ENCODE measurements around the gene TAS1R3.
A peak's percentile ranks its signal among the peaks of the same experiment; 100 is the strongest.

TAS1R3 gene

DNA sequence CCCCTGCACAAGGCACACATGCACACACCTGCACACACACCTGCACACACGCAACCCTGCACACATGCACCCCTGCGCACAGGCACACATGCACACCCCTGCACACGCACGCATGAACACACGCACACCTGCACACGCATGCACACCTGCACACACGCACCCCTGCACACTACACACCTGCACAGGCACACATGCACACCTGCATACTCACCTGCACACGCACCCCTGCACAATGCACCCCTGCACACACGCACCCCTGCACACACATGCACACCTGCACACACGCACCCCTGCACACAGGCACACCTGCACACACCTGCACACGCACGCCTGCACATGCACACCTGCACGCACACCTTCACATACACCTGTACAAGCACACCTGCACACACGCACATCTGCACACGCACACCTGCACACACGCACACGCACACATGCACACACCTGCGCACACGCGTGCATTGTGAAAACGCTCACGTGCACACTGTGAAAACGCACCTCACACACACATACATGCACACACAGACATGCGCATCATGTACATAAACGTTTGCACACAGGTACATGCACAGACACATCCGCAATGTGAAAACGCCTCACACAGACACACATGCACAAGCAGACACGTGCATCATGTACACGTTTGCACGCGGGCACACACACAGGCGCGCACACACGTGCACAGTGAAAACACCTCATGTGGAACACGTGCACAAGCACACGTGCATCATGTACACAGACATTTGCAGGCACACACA lies 9.9 kb downstream of the TAS1R3 start:
- DNase-seq (ENCODE audit: low spot score): no peak

DNA sequence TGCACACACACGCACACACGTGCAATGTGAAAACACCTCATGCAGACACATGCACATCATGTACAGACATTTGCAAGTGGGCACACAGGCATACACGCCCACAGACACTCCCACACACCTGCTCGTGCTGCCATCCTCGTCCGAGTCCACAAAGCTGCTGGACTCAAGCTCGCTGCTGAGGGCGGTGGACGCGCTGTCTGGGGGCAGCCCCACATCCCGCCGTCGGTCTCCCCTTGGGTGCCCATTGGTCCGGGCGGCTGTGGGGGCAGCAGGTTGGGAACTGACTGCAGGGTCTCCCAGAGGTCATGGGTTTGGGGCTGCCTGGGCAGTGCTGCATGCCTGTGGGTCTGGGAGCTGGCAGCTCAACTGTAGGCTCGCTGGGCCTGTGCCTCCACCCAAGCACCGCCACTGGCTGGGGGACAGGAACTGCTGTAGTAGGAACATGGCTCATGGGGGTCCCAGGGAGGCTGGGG lies 10.5 kb downstream of the TAS1R3 start:
- no peak for DNase-seq (ENCODE audit: low spot score)

DNA sequence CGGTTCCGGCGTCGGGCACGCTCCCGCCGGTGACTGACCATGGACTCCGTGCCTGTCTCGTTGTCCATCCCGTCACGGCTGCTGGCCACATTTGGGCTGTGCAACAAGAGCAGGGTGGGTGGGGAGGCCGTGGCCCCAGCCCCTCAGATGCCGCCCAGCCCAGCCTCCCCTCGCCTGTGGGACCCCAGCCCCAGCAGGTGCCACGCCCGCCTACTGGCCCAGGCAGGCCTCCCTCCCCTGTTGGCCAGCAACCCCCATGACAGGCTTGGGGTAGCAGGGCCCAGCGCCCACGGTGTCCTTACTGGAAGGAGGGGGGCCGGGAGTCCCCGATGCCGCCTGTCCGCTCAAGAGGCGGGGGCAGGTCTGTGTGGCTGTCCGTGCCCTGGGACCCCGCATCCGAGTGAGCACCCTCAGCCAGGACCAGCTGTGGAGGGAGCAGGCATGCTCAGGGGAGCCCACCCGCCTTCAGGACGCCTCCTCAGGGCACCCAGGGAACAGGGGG lies 11.0 kb downstream of the TAS1R3 start:
- DNase-seq (ENCODE audit: low spot score): no peak

DNA sequence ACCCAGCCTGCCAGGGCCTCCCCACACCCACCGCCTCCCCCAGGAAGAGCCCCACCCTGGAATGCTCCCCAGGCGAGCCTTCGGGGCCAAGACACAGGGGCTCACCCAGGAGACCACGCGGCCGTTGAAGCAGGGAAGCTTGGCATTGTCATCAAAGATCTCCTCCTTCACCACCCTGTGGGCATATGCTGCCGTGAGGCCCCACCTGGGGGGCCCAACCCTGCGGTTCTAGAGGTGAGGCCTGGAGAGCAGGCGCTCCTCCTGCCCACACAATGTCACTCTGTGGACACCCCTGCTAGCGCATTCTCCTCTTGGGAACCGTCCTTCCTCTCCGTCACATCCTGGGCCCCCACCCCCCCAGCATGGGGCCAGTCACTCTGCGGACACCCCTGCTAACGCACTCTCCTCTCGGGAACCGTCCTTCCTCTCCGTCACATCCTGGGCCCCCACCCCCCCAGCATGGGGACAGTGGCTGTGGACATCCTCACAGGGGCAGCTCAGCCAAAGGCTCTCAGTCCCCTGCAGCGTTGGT lies 11.6 kb downstream of the TAS1R3 start:
- no peak for DNase-seq (ENCODE audit: low spot score)

DNA sequence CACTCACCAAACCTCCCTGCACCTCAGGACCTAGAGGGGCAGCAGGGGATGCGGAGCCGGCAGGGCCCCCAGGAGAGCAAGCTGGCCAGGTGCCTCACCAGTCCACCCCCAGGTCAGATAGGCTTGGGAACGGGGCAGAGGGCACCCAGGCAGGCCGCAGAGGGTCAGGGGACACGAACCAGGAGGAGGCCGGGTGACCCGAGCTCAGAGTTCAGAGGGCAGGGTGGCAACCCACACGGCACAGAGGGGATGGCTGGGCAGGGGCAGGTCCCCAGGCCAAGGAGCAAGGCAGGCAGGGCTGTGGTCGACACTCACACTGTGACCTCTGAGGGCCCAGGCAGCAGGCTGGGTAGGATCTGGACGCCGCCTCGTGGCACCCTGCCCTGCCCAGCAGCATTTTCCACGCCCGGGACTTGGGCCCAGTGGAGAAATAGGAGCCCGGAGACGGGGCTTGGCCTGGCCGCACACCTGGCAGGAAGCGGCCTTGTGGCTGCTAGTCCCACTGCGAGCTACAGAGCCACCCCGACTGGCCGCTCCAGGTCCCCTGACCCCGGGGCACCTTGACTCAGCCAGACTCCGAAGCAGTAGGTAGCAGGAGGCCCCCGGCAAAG lies 12.8 kb downstream of the TAS1R3 start:
- no peak for DNase-seq (ENCODE audit: low spot score)

DNA sequence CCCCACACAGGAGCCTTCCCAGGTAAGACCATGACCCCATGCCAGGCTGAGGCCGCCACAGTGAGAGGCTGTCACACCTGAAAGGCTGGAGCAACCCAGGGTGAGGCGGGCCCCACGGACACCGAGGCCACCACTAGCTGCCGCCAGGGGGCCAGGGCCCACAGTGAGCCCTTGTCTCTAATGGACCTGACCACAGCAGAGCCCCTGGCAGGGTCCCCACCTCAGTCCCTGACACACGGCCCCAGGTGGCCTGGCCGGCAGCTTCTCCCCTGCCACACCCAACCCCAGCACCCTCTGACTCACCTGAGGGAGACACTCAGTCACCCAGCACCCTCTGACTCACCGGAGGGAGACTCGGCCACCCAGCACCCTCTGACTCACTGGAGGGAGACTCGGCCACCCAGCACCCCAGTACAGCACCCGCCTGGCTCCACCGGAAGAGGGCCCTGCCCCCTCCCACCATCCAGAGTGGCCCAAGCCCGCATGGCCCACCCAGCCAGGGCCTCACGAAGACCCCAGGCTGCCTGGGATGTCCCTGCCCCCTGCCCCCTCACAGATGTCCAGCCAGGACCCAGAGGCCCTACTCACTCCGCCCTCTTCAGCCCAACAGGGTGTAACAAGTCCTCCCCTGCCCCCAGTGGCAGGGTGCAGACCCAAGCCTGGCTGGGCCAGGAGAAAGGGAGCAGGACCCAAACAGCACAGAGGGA lies 13.7 kb downstream of the TAS1R3 start:
- no peak for DNase-seq (ENCODE audit: low spot score)

DNA sequence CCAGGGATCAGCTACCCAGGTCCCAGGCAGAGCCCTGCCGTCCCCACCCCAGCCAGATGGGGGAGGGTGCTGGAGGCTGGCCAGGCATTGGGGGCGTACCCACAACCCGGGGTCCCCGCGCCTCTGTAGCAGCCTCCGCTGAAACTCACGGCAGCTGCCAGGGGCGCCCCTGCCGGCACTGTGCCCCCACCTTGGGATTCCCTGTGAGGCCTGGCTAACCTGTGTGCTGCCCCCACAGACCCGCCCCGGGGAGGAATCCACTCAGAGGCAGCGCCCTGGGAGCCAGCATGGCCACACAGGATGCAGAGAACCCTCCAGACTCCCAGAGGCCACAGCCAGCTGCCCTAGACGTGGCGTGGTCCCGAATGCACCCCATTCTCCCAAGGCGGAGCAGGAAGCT lies 14.3 kb downstream of the TAS1R3 start:
- DNase-seq (ENCODE audit: low spot score): no peak

DNA sequence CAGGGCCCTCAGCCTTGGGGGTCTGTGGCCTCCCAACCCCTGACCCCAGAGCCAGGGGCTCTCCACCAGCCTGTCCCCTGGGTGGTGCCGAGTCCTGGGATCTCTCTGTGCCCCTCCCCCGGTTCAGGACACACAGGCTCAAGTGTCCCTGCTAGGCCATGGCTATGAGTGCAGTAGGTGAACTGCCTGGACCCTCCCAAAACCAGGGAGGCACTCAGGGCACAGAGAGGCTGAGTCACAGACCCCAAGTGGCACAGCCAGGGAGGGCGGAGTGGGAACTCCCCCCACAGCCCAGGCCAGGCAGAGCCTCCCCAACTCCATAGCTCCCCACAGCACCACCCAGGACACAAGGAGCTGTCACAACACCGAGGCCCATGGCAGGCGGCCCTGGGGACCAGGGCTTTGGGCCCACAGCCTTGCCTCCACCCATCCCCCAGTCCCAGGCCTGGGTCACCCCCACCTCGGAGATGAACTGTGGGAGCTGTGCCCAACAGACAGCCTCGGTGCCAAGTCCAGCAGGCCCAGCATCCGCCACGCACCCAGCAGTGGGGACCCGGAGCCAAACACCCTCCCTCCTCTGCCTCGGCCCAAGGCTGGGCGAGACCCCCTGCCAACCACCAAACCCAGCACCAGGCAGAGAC lies 14.9 kb downstream of the TAS1R3 start:
- no peak for DNase-seq (ENCODE audit: low spot score)

DNA sequence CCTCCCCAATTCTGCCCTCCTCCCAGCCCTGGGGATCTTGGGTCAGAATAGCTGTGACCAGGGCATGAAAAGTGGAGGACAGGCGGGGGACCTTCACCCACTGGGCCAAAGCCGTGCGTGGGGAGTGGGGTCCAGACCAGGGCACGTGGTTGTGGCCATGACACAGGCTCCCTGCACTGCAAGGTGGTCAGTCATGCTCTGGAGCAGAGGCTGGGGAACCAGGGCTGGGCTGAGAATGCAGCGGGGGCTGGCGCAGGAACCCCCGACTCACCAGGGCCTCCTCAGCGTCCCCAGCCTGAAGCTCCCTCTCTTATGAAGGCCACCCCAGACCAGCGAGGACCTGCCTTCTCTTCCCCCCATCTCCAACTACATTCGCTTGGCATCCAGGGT lies 15.4 kb downstream of the TAS1R3 start:
- no peak for DNase-seq (ENCODE audit: low spot score)

DNA sequence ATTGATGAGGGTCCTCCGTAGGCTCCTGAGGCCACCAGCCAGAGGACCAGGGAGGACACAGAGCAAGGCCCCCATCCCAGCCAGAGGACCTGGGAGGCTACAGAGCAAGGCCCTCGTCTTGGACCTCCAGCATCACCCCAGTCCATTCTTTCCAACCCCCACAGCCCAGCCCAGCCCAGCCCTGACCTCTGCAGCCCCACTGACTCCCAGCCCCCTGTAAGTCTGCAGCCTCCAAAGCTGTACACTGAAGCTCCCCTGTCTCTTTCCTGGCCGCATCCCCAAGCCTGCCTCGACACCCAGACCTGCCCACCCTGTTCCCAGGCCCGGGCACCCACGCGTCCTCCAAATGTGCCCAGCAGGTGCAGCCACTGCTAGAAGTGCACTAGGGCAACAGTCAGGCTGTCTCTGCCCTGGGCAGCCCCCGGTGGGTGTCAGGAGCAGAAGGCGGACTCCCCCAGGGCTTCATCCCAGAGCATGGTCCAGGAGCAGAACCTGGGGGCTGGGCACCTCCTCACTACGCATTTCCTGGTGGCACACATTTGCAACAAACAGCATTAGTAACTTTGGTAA lies 16.0 kb downstream of the TAS1R3 start:
- no peak for DNase-seq (ENCODE audit: low spot score)

DNA sequence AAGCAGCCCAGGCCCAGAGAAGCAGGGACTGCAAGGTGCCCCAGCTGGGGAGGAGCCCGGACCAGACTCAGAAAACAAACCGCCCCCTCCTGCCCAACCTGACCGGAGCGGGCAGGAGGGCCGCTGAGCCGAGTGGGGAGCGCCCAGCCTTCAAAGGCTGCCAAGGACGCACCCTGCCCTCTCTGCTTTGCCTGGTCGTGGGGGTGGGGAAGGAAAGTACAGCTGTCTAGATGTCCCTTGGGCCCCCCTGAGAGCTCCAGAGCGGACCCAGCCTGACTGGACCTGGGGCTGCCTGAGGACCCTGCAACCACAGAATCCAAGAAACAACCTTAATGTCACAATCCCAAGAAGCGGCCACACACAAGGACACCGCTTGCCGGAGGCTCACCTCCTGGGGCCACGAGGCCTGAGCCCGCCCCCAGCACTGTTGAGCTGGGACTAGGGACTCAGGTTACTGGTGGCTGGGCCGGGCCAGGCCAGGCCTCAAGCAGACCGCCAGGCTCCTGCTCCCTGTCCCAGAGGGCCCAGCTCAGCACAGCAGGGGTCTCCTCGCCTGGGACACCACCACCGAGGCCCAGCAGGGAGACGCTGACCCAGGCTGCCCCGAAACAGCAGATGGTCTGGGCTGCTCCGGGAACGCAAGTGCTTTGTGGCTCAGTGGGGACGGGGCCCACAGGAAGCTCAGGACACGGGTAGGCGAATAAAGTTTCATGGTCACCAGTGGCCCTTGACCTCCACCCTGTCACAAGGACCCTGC lies 16.8 kb downstream of the TAS1R3 start:
- no peak for DNase-seq (ENCODE audit: low spot score)

DNA sequence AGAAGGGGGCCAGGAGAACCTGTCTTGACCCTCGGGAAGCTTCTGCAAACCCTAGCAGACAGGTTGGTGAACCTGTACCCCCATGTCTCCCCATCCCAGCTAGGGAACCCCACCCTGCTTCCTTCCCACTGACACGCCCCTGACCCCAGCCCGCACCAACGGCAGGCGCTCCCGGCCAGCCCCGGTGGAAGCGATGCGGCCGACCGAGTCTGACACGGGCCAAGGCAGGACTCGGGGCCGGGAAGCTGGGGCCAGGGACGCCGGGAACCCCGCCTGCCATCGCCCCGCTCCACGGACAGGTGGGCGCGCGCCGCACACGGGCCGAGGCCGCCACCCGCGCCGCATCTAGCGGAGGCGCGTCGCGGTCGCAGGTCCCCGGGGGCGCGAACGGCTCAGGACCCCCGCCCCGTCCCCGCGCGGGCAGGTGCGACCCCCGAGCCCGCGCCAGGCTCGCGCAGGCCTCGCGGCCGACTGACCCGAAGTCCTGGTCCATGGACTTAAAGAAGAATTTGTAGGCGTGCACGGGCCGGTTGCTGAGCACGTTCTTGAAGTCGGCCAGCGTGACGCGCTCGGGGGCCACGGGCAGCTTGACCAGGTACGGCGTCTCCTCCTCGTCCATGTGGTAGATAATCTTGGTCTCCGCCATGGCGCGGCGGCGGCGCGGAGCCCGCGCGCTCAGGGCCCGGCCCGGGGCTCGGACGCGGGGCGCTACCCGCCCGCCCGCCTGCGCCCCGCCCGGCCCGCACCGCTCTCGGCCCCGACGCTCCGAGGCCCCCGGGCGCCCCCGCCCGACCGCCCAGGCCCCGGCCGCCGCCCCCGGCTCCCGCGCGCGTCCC lies 17.6 kb downstream of the TAS1R3 start:
- DNase-seq (ENCODE audit: low spot score): no peak

DNA sequence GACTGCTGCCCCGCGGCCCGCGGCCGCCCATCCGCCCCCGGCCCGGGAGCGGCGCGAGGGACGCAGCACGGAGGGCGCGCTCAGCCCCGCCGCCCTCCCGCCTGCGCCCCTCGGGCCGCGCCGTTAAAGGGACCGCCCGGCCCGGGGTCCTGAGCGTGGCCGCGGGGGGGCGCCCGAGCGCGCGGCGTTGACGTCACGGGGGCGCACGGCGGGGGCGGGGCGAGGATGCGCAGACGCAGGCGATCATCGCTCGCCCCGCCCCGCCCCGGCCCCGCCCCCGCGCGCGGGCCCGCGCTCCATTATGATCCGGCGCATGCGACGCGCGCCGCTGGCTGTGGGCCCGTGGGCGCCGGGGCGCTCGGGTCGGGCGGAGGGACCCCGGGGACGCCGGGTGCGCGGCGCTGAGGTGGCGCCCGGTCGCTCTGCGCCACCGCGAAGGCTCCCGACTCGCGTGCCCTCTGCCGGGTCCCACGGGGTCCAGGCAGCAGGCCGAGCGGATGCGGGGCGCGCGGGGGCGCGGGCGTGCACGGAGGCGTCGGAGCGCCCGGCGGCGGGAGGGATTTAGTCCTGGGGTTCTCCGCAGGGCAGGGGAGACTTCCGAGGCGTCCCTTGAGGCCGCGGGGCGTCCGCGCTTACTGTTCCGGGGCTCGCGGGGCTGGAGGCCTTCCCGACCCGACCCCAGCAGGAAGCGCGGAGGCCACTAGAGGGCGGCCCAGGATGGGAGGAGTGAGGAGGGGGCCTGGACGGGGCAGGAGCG lies 18.4 kb downstream of the TAS1R3 start, which contains the start of gene DVL1:
TSS of gene DVL1 (minus strand) at position 163 of the 757 bp plus-strand sequence. CDS start 353 bp downstream, outside the sequence.
- peak; percentile 54 for DNase-seq (ENCODE audit: low spot score)

DNA sequence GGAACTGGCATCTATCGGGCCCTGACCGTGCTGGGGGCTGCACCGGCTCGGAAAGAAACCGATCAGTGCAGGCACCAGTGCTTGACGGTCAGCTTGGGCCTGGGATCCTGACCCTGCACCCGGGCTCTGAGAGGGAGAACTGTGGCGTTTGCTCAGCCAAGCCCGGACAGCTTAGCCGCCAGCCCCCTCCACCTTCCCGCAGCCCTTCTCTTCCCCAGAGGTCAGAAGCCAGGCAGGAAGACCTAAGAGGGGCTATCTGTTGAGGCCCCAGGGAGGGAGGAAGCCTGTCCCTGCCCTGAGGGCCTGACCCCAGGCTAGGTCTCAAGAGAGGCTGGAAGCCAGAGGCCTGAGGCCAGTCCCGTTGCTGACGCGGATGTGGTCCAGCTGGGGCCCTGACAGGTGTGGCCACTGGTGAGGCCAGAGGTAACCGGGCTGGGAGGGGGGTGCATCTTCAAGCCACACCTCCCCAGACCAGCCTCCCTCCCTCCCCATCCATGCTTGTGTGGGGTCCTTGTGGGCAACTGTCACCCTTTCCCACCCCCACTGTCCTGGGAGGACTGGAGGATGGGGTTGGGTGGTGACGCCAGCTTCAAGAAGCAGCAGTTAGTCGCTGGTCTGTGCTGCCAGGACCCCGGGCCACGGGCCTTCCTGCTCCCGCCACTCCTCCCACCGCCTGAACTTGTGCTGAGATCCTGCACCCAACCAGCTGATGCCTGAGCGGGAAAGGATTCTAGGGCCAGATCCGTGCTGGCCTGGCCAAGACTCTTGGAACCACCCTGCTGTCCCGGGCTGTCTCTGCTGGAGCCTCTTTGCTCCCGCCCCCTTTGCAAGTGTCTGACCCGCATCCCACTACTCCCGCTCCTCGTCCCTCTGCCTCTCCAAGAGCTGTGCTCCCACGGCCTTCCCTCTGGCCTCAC lies 20.7 kb downstream of the TAS1R3 start:
- DNase-seq (ENCODE audit: low spot score): no peak

DNA sequence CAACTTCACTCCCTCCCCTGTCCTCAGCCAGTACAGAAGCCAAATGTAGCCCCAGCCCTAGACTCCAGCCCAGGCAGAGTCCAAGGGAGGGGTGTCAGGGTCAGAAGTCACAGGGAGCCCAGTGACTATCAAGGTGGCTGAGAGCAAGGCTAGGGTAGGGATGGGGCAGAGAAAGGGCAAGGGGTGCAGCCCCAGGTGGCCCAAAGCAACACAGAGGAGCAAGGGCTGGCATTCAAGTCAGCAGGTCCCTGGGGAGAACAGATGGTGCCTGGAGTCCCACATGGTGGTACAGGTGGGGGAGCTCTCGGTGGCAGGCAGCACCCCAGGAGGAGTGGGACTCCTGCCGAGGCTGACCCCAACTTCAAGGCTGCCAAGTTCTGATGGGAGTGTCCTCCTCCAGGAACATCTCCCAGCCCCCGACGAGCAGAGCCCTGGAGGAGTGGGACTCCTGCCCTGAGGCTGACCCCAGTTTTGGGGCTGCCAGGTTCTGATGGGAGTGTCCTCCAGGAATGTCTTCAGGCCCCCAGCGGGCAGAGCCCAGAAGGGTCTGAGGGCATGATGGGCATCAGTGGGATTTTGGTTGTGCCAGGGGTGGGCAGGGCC lies 21.8 kb downstream of the TAS1R3 start:
- no peak for DNase-seq (ENCODE audit: low spot score)

DNA sequence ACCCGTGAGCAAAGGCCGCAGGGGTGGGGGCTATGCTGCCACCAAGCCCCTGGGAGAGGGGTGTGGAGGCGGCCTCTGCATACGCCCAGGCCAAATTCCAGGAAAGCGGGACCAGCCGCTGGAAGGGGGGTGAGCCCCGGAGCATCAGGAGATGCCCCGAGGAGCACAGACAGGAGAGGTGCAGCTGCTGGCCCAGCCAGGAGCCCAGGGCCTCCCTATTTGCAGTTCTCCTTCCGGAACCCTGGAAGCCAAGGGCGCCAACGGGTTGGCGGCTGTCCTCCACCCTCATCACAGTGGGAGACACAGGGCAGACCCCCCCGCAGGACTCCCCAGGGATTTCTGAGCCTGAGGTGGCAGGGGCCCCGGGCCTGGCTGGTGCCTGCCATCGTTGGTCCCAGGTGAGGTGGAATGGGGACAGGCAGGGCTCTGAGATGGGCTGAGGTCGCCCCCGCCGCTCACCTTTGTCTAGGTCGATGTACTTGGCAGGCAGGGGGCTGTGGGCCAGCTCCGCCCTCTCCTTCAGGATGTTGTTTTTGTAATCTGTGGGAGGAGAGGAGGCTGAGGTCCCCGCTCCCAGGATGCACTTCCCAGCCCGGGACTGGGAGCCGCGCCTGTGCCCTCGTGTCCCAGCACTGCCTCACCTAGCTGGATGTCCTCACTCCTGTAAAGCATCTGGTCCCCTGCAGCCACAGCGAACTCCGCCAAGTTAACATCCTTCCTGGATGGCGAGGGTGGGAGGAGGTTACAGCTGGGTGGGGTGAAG lies 22.5 kb downstream of the TAS1R3 start:
- no peak for DNase-seq (ENCODE audit: low spot score)

All from COLO829 (cell line).